Fibroblast of pulmonary artery (primary cell): ENCODE data around the gene HMGN2.

ENCODE experiments used
- DNase-seq: peaks from one replicate; pipeline ENCODE4 v3.0.0-alpha.2; 2010; ENCODE audit warnings: low read depth
- H3K4me3 ChIP-seq: replicated peaks from 2 replicates; pipeline ENCODE4 v1.5.1; 2011; ENCODE audit warnings: low read depth, mild to moderate bottlenecking, control low read depth, low read length, moderate library complexity
- CTCF ChIP-seq: IDR thresholded peaks from 2 replicates; pipeline ENCODE4 v1.5.1; 2011; ENCODE audit warnings: mild to moderate bottlenecking, control low read depth, low read length, inconsistent platforms; ENCODE audit errors: missing control alignments

HMGN2 gene

GRCh38 chr1:26440259-26440658 is 32.0 kb upstream of the HMGN2 start:
- DNase-seq: no peak
- no peak for TF ChIP-seq CTCF
- H3K4me3 ChIP-seq: no peak overlapping the region

GRCh38 chr1:26449868-26450267 is 22.4 kb upstream of the HMGN2 start:
- no peak overlapping the region for H3K4me3 ChIP-seq
- DNase-seq: no peak
- no peak for TF ChIP-seq CTCF

- no peak overlapping the region for H3K4me3 ChIP-seq
- DNase-seq: no peak
- no peak for TF ChIP-seq CTCF
Observed at GRCh38 chr1:26450908-26451307, 21.3 kb upstream of the HMGN2 start.

GRCh38 chr1:26452459-26453183 is 19.6 kb upstream of the HMGN2 start:
- no peak overlapping the region for H3K4me3 ChIP-seq
- TF ChIP-seq CTCF: no peak
- no peak for DNase-seq

GRCh38 chr1:26459148-26459547 is 13.1 kb upstream of the HMGN2 start:
- no peak for TF ChIP-seq CTCF

GRCh38 chr1:26459573-26460031 is 12.6 kb upstream of the HMGN2 start:
- TF ChIP-seq CTCF: no peak
- DNase-seq: no peak
- H3K4me3 ChIP-seq: no peak overlapping the region

More at GRCh38 chr1:26459148-26459547, 13.1 kb upstream of the HMGN2 start:
- H3K4me3 ChIP-seq: no peak overlapping the region
- no peak for DNase-seq

- H3K4me3 ChIP-seq: no peak overlapping the region
- no peak for TF ChIP-seq CTCF
- no peak for DNase-seq
Observed at GRCh38 chr1:26468911-26469310, 3.3 kb upstream of the HMGN2 start.
